HG03520 (cell line): Measurements from ENCODE around the gene GTPBP10.

Source experiments
- ATAC-seq: cut with Tn5 transposase; IDR thresholded peaks from one replicate; pipeline ENCODE4 v1.9.1; 2021; ENCODE audit warnings: mild to moderate bottlenecking, moderate library complexity; ENCODE audit not compliant: unreplicated experiment

GTPBP10 gene

DNA sequence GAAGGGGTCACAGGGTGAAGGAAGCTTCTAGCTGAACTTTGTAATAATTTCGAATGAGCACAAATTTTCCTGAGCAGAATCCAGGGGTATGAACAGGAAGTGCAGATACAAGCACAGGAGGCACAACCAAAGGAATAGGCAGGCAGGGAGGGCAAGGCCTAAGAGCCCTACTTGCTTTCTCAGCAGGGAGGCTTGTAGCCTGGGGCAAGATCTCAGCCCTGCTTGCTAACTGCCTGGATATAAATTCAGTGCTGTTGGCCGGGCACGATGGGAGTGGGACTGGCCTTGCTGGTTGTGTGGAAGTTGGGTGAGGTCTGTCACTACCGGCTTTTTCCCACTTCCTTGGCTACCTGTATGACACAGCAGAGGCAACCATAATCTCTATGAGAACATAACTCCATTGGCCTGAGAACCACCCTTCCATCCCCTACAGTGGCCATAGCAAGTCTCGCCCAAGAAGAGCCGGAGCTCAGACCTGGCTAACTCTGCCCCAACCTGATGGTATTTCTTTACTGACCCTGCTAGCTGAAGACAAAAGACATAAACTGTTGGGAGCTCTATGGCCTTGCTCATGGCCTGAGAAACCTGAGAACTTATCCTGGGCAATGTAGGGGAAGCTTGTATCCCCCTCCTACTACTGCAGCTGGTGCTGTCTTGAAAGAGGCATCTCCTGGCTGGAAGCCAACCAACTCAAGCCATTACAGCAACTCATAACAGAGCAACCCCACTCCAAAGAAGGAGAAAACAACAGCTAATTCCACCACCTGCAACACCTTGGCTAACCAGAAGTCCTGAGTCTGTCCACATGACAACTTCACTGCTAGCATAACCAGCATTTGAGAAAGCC is 84.3 kb downstream of the GTPBP10 start:
- no peak for ATAC-seq

DNA sequence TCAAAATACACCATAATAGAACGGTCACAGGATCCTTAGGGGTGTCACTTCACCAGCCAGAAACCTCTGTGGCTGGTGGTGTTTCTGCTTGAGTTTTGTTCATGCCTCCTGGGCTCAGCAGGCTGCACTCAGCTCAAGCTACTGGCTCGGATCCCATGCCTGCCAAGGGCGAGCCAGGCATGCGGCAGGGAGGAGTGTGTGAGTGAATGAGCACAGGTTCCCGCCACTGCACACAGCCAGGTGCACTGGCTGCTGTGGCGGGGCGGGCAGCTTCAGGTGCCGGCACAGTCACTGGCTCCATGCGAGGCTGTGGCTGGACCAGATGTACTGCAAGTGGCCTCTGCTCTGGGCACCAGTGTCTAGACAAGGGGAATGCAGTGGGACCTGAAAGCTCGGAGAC is 86.2 kb downstream of the GTPBP10 start:
- no peak for ATAC-seq

DNA sequence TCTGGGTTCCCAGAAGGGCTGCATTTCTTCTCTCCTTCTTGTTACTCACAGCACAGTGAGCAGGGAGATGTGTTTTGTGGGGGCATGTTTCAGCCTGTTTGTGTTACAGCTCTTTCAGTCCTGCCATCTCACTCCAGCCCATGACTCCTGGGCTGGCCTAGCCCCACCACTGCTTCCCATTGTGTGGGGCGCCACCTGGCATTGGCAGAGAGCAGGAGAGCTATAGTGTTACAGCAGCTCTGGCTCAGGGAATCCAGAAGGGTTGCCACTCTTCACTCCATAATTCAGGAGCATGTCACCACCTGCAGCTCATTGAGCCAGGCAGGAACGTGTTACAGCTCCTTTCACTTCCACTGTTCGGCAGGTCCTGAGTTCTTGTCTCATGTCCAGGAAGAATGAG is 86.7 kb downstream of the GTPBP10 start:
- no peak for ATAC-seq
